ENCODE data around the gene TRIAP1. TPM values are rescaled to one million over a fixed set of nuclear protein-coding genes. Genes with fewer than 3 reads are reported as not detected.

Gene TRIAP1
- total and polyA plus RNA-seq, 2 experiments from 2014 or later: 43.8 to 53.9 TPM

GRCh38 chr12:120402217-120402616 lies 44.0 kb downstream of the TRIAP1 start:
- Histone ChIP-seq H3K9me2 (replicated peaks; ENCODE audit: insufficient read depth) (no peaks in the 10 kb centered on the region), H3K4me2 (no peak overlapping the region), H2AFZ (peak overlapping the region; percentile 63), H3K9me3 (ENCODE audit: low read depth) (no peaks in the 10 kb centered on the region), H3K27me3 (no peaks in the 10 kb centered on the region), H3K27ac (no peak overlapping the region), H3K4me3 (no peak overlapping the region), H3K4me1 (ENCODE audit: insufficient read depth) (no peaks in the 10 kb centered on the region), H3K36me3 (replicated peaks; ENCODE audit: insufficient read depth, low read depth) (no peaks in the 10 kb centered on the region), H3K79me2 (no peaks in the 10 kb centered on the region), H4K20me1 (ENCODE audit: insufficient read depth, poor library complexity, severe bottlenecking) (no peaks in the 10 kb centered on the region)
- no peak for DNase-seq (ENCODE audit: low spot score)
- TF ChIP-seq EZH2phosphoT487 (IDR thresholded peaks at IDR 0.05; ENCODE audit: low read depth, severe bottlenecking, unreplicated experiment): no peak
- TF ChIP-seq EZH2 (IDR thresholded peaks at IDR 0.05; ENCODE audit: borderline replicate concordance): no peak
- no peak for TF ChIP-seq CTCF (IDR thresholded peaks at IDR 0.05; ENCODE audit: poor library complexity)
- 23% methylated on average over 13 of the region's 13 CpGs for WGBS (ENCODE audit: low lambda C conversion rate, missing lambda C conversion rate)

- TF ChIP-seq CTCF (IDR thresholded peaks at IDR 0.05; ENCODE audit: poor library complexity): no peak
- TF ChIP-seq EZH2phosphoT487 (IDR thresholded peaks at IDR 0.05; ENCODE audit: low read depth, severe bottlenecking, unreplicated experiment): no peak
- TF ChIP-seq EZH2 (IDR thresholded peaks at IDR 0.05; ENCODE audit: borderline replicate concordance): no peak
- H3K4me1 ChIP-seq (ENCODE audit: insufficient read depth): no peaks in the 10 kb centered on the region
Measured at GRCh38 chr12:120399531-120399930, 46.7 kb downstream of the TRIAP1 start.

GRCh38 chr12:120397824-120398540 lies 48.2 kb downstream of the TRIAP1 start:
- Histone ChIP-seq H3K36me3 (replicated peaks; ENCODE audit: insufficient read depth, low read depth) (no peaks in the 10 kb centered on the region), H3K4me2 (no peak overlapping the region), H3K27ac (no peak overlapping the region), H3K79me2 (no peaks in the 10 kb centered on the region), H3K4me3 (no peak overlapping the region), H3K9me2 (replicated peaks; ENCODE audit: insufficient read depth) (no peaks in the 10 kb centered on the region), H2AFZ (no peak overlapping the region), H3K27me3 (no peaks in the 10 kb centered on the region), H4K20me1 (ENCODE audit: insufficient read depth, poor library complexity, severe bottlenecking) (no peaks in the 10 kb centered on the region), H3K9me3 (ENCODE audit: low read depth) (no peaks in the 10 kb centered on the region), H3K4me1 (ENCODE audit: insufficient read depth) (no peaks in the 10 kb centered on the region)
- no peak for DNase-seq (ENCODE audit: low spot score)
- WGBS (ENCODE audit: low lambda C conversion rate, missing lambda C conversion rate): 76% methylated on average over 23 of the region's 33 CpGs
- TF ChIP-seq EZH2 (IDR thresholded peaks at IDR 0.05; ENCODE audit: borderline replicate concordance): no peak
- no peak for TF ChIP-seq EZH2phosphoT487 (IDR thresholded peaks at IDR 0.05; ENCODE audit: low read depth, severe bottlenecking, unreplicated experiment)
- no peak for TF ChIP-seq CTCF (IDR thresholded peaks at IDR 0.05; ENCODE audit: poor library complexity)

More at GRCh38 chr12:120399531-120399930, 46.7 kb downstream of the TRIAP1 start:
- DNase-seq (ENCODE audit: low spot score): no peak
- Histone ChIP-seq H3K9me3 (ENCODE audit: low read depth) (no peaks in the 10 kb centered on the region), H3K4me2 (no peak overlapping the region), H2AFZ (no peak overlapping the region), H3K4me3 (no peak overlapping the region), H4K20me1 (ENCODE audit: insufficient read depth, poor library complexity, severe bottlenecking) (no peaks in the 10 kb centered on the region), H3K79me2 (no peaks in the 10 kb centered on the region), H3K27me3 (no peaks in the 10 kb centered on the region), H3K27ac (no peak overlapping the region), H3K9me2 (replicated peaks; ENCODE audit: insufficient read depth) (no peaks in the 10 kb centered on the region), H3K36me3 (replicated peaks; ENCODE audit: insufficient read depth, low read depth) (no peaks in the 10 kb centered on the region)
- 59% methylated on average over 5 of the region's 5 CpGs for WGBS (ENCODE audit: low lambda C conversion rate, missing lambda C conversion rate)
